ENCODE data around the gene WTAP.
A peak's percentile ranks its signal among the peaks of the same experiment; 100 is the strongest.
"Not testable (repeated sequence)": the region's sequence is repeated elsewhere in the genome, so short reads cannot be mapped to it uniquely, and the experiment has no call there.

WTAP gene

GRCh38 chr6:159788276-159788675, 61.0 kb downstream of the WTAP start:
- H3K4me3 Mint-ChIP-seq, result peak overlapping the region; percentile 98
- peak; percentile 35 for DNase-seq
- H3K27ac Mint-ChIP-seq, result peak overlapping the region; percentile 100
- H3K4me1 Mint-ChIP-seq (ENCODE audit: low read depth), result peaks cover 62% of the 10 kb centered on the region
- H3K27me3 Mint-ChIP-seq, result no peaks in the 10 kb centered on the region
- peaks cover 96% of the 10 kb centered on the region for H3K36me3 Mint-ChIP-seq (ENCODE audit: low read depth)
- H3K9me3 Mint-ChIP-seq, result no peaks in the 10 kb centered on the region

- H3K27me3 Mint-ChIP-seq, result no peaks in the 10 kb centered on the region
- H3K9me3 Mint-ChIP-seq, result no peaks in the 10 kb centered on the region
- H3K4me3 Mint-ChIP-seq, result peak overlapping the region; percentile 98
- peak; percentile 59 for DNase-seq
- peaks cover 62% of the 10 kb centered on the region for H3K4me1 Mint-ChIP-seq (ENCODE audit: low read depth)
- peaks cover 96% of the 10 kb centered on the region for H3K36me3 Mint-ChIP-seq (ENCODE audit: low read depth)
- peak overlapping the region; percentile 100 for H3K27ac Mint-ChIP-seq
Measured at GRCh38 chr6:159788753-159789376, 61.6 kb downstream of the WTAP start.

- peak; percentile 97 for DNase-seq
- peak within 1 kb of the TSS; percentile 98 for H3K4me3 Mint-ChIP-seq
- H3K27ac Mint-ChIP-seq, result peak within 1 kb of the TSS; percentile 100
- H3K9me3 Mint-ChIP-seq, result no peaks in the 10 kb centered on the region
- peaks cover 96% of the 10 kb centered on the region for H3K36me3 Mint-ChIP-seq (ENCODE audit: low read depth)
- H3K27me3 Mint-ChIP-seq, result no peaks in the 10 kb centered on the region
- peaks cover 64% of the 10 kb centered on the region for H3K4me1 Mint-ChIP-seq (ENCODE audit: low read depth)
Measured at GRCh38 chr6:159789377-159790148, 62.3 kb downstream of the WTAP start, which contains the start of gene TCP1. Gene TCP1 (minus strand): TSS chr6:159789602. CDS start chr6:159789468, 134 bp downstream.

- no peaks in the 10 kb centered on the region for H3K9me3 Mint-ChIP-seq
Measured at GRCh38 chr6:159790149-159790955, 63.0 kb downstream of the WTAP start, which contains the start of gene MRPL18. Gene MRPL18 (plus strand): TSS chr6:159790467. CDS start chr6:159790588, 121 bp downstream.

GRCh38 chr6:159790956-159791598, 63.8 kb downstream of the WTAP start:
- Mint-ChIP-seq H3K27me3 (no peaks in the 10 kb centered on the region), H3K4me3 (peak overlapping the region; percentile 98), H3K9me3 (no peaks in the 10 kb centered on the region), H3K36me3 (ENCODE audit: low read depth) (peaks cover 93% of the 10 kb centered on the region), H3K27ac (peak overlapping the region; percentile 100), H3K4me1 (ENCODE audit: low read depth) (peaks cover 55% of the 10 kb centered on the region)
- peak; percentile 49 for DNase-seq

More at GRCh38 chr6:159790149-159790955, 63.0 kb downstream of the WTAP start, which contains the start of gene MRPL18:
- peaks cover 94% of the 10 kb centered on the region for H3K36me3 Mint-ChIP-seq (ENCODE audit: low read depth)
- peaks cover 61% of the 10 kb centered on the region for H3K4me1 Mint-ChIP-seq (ENCODE audit: low read depth)
- DNase-seq, result peak; percentile 86
- no peaks in the 10 kb centered on the region for H3K27me3 Mint-ChIP-seq
- H3K27ac Mint-ChIP-seq, result peak within 1 kb of the TSS; percentile 100
- peak within 1 kb of the TSS; percentile 98 for H3K4me3 Mint-ChIP-seq

GRCh38 chr6:159794976-159795375, 67.7 kb downstream of the WTAP start:
- H3K27me3 Mint-ChIP-seq, H3K9me3 Mint-ChIP-seq, H3K4me3 Mint-ChIP-seq, DNase-seq: not testable (repeated sequence)
- H3K4me1 Mint-ChIP-seq (ENCODE audit: low read depth), result peaks cover 54% of the 10 kb centered on the region
- H3K36me3 Mint-ChIP-seq (ENCODE audit: low read depth), result peaks cover 95% of the 10 kb centered on the region
- peak overlapping the region; percentile 55 for H3K27ac Mint-ChIP-seq

GRCh38 chr6:159797554-159797953, 70.2 kb downstream of the WTAP start:
- no peaks in the 10 kb centered on the region for H3K27me3 Mint-ChIP-seq
- H3K4me1 Mint-ChIP-seq (ENCODE audit: low read depth), result peaks cover 38% of the 10 kb centered on the region
- peak overlapping the region; percentile 35 for H3K27ac Mint-ChIP-seq
- no peak for DNase-seq
- H3K4me3 Mint-ChIP-seq, result no peak overlapping the region
- H3K9me3 Mint-ChIP-seq, result no peaks in the 10 kb centered on the region
- H3K36me3 Mint-ChIP-seq (ENCODE audit: low read depth), result peaks cover 78% of the 10 kb centered on the region

GRCh38 chr6:159800141-159800865, 73.0 kb downstream of the WTAP start, which contains the start of gene PNLDC1:
Gene PNLDC1 (plus strand): TSS chr6:159800276. CDS start chr6:159800308, 32 bp downstream.
- Mint-ChIP-seq H3K36me3 (ENCODE audit: low read depth) (peaks cover 56% of the 10 kb centered on the region), H3K9me3 (no peaks in the 10 kb centered on the region), H3K4me3 (peak within 1 kb of the TSS; percentile 36), H3K4me1 (ENCODE audit: low read depth) (peaks cover 16% of the 10 kb centered on the region), H3K27me3 (no peaks in the 10 kb centered on the region), H3K27ac (peak within 1 kb of the TSS; percentile 55)
- no peak for DNase-seq

- Mint-ChIP-seq H3K4me3 (no peak overlapping the region), H3K27me3 (no peaks in the 10 kb centered on the region), H3K27ac (no peak overlapping the region), H3K36me3 (ENCODE audit: low read depth) (peaks cover 53% of the 10 kb centered on the region), H3K4me1 (ENCODE audit: low read depth) (peaks cover 12% of the 10 kb centered on the region), H3K9me3 (no peaks in the 10 kb centered on the region)
- DNase-seq, result no peak
Measured at GRCh38 chr6:159801935-159802334, 74.6 kb downstream of the WTAP start.

- Mint-ChIP-seq H3K4me3 (no peak overlapping the region), H3K27me3 (no peaks in the 10 kb centered on the region), H3K27ac (no peak overlapping the region), H3K9me3 (no peaks in the 10 kb centered on the region), H3K36me3 (ENCODE audit: low read depth) (peaks cover 37% of the 10 kb centered on the region), H3K4me1 (ENCODE audit: low read depth) (no peaks in the 10 kb centered on the region)
- DNase-seq, result no peak
Measured at GRCh38 chr6:159804504-159804903, 77.2 kb downstream of the WTAP start.

- H3K27ac Mint-ChIP-seq, result no peak overlapping the region
- H3K27me3 Mint-ChIP-seq, result no peaks in the 10 kb centered on the region
- H3K4me1 Mint-ChIP-seq (ENCODE audit: low read depth), result no peaks in the 10 kb centered on the region
- no peak for DNase-seq
- H3K9me3 Mint-ChIP-seq, result no peaks in the 10 kb centered on the region
- no peak overlapping the region for H3K4me3 Mint-ChIP-seq
- peaks cover 32% of the 10 kb centered on the region for H3K36me3 Mint-ChIP-seq (ENCODE audit: low read depth)
Measured at GRCh38 chr6:159805440-159806020, 78.2 kb downstream of the WTAP start.
